HEK293T (cell line): ENCODE measurements around the gene HYAL3.

Experiments used
- CTBP1 ChIP-seq: fragments of 450-650 bp; IDR thresholded peaks from 2 replicates; pipeline ENCODE4 v1.6.1; 2016; ENCODE audit warnings: borderline replicate concordance
- ELF4 ChIP-seq: fragments of 450-650 bp; IDR thresholded peaks from 2 replicates; pipeline ENCODE4 v1.6.1; 2017; ENCODE audit warnings: antibody characterized with exemption
- FOXA1 ChIP-seq: fragments of 450-650 bp; IDR thresholded peaks from 2 replicates; pipeline ENCODE4 v1.6.1; 2016; ENCODE audit warnings: mild to moderate bottlenecking
- FOXK2 ChIP-seq: fragments of 450-650 bp; IDR thresholded peaks from 2 replicates; pipeline ENCODE4 v1.6.1; 2016; ENCODE audit warnings: mild to moderate bottlenecking
- FOXM1 ChIP-seq: fragments of 450-650 bp; IDR thresholded peaks from 2 replicates; pipeline ENCODE4 v1.6.1; 2017; ENCODE audit warnings: mild to moderate bottlenecking, borderline replicate concordance
- SP1 ChIP-seq: fragments of 450-650 bp; IDR thresholded peaks from 2 replicates; pipeline ENCODE4 v1.6.1; 2017
- SUZ12 ChIP-seq: fragments of 450-650 bp; IDR thresholded peaks from 2 replicates; pipeline ENCODE4 v1.6.1; 2016; ENCODE audit warnings: mild to moderate bottlenecking
- TARDBP ChIP-seq: fragments of 450-650 bp; IDR thresholded peaks from 2 replicates; pipeline ENCODE4 v1.6.1; 2016
- TF ChIP-seq, protein P1 (sequence below): fragments of 450-650 bp; IDR thresholded peaks from 2 replicates; pipeline ENCODE4 v1.6.1; 2016

DNA sequence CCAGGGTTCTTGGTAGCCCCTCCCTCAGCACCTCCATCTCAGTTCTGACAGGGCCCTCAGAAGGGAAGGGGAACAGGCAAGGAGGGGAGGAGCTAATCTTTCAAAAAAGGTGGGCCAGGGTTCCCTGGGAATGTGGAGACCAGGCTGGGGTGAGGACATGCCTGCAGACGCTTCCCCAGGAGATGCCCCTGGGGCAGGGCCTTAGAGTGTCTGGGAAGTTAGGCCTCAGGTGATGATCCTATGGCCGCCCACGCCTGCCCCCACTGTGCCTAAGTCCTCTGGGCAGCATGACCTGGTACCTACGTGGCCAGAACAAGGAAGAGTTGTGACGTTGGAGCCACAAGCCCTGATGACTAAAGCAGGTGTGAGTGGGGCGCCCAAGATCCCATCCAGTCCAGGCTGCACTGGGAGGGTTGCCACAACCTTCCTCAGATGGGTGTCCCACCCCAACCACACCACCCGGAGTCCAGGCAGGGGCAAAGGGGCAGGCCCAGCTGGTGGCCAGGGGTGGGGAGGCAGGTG lies 34.2 kb downstream of the HYAL3 start:
- no peak for TF ChIP-seq ELF4
- TF ChIP-seq FOXK2, result no peak
- no peak for TF ChIP-seq TARDBP
- no peak for TF ChIP-seq SP1
- no peak for TF ChIP-seq SUZ12
- no peak for TF ChIP-seq CTBP1
- no peak for TF ChIP-seq FOXA1
- no peak for TF ChIP-seq FOXM1
- TF ChIP-seq, protein P1, sequence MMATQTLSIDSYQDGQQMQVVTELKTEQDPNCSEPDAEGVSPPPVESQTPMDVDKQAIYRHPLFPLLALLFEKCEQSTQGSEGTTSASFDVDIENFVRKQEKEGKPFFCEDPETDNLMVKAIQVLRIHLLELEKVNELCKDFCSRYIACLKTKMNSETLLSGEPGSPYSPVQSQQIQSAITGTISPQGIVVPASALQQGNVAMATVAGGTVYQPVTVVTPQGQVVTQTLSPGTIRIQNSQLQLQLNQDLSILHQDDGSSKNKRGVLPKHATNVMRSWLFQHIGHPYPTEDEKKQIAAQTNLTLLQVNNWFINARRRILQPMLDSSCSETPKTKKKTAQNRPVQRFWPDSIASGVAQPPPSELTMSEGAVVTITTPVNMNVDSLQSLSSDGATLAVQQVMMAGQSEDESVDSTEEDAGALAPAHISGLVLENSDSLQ, result no peak
